Measurements from ENCODE around the gene STH.

DNA sequence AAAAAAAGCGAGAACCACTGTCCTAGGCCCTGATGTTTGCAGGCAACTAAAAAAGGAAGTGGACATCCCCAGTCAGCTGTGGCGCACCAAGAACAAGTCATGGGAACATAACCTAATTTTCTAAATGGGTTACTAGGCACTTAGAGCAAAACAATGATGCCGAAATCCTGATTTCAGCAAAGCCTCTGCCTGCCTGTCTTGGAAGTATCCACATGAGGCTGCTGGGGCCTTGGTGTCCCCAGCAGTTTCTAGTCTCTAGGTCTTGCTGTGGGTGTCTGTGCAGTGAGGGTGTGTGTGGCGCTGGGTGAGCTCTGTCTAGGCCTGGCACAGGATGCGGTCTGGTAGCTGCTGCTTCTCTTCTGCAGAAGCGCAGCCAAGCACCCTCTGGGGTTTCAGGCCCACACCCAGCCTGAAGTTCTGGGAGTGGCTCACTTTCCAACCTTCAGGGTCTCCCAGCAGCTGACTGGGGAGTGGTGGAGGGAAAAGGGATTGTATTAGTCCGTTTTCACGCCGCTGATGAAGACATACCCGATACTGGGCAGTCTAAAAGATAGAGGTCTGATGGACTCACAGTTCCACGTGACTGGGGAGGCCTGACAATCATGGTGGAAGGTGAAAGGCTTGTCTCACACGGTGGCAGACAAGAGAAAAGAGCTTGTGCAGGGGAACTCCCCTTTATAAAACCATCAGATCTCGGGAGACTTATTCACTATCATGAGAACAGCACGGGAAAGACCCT lies 21.1 kb downstream of the STH start:
- TF ChIP-seq, protein P1, sequence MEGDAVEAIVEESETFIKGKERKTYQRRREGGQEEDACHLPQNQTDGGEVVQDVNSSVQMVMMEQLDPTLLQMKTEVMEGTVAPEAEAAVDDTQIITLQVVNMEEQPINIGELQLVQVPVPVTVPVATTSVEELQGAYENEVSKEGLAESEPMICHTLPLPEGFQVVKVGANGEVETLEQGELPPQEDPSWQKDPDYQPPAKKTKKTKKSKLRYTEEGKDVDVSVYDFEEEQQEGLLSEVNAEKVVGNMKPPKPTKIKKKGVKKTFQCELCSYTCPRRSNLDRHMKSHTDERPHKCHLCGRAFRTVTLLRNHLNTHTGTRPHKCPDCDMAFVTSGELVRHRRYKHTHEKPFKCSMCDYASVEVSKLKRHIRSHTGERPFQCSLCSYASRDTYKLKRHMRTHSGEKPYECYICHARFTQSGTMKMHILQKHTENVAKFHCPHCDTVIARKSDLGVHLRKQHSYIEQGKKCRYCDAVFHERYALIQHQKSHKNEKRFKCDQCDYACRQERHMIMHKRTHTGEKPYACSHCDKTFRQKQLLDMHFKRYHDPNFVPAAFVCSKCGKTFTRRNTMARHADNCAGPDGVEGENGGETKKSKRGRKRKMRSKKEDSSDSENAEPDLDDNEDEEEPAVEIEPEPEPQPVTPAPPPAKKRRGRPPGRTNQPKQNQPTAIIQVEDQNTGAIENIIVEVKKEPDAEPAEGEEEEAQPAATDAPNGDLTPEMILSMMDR (IDR thresholded peaks at IDR 0.05) = no peak
- TF ChIP-seq EZH2phosphoT487 (IDR thresholded peaks at IDR 0.05) = no peak

Data from neural progenitor cell (in vitro differentiated cells).